PC-9 (cell line): Measurements from ENCODE around the gene MRPS23.

Experiments used
- EZH2 ChIP-seq: fragments of 200-600 bp; sonication (generic); IDR thresholded peaks from 2 replicates; pipeline ENCODE4 v1.8.0; 2017; ENCODE audit warnings: antibody characterized with exemption, low read depth
- TF ChIP-seq, protein P1 (sequence below): fragments of 200-600 bp; sonication (generic); conservative IDR thresholded peaks from 2 replicates; pipeline ENCODE4 v1.6.1; 2017; ENCODE audit warnings: mixed run types, antibody characterized with exemption, mild to moderate bottlenecking, moderate library complexity

- TF ChIP-seq, protein P1, sequence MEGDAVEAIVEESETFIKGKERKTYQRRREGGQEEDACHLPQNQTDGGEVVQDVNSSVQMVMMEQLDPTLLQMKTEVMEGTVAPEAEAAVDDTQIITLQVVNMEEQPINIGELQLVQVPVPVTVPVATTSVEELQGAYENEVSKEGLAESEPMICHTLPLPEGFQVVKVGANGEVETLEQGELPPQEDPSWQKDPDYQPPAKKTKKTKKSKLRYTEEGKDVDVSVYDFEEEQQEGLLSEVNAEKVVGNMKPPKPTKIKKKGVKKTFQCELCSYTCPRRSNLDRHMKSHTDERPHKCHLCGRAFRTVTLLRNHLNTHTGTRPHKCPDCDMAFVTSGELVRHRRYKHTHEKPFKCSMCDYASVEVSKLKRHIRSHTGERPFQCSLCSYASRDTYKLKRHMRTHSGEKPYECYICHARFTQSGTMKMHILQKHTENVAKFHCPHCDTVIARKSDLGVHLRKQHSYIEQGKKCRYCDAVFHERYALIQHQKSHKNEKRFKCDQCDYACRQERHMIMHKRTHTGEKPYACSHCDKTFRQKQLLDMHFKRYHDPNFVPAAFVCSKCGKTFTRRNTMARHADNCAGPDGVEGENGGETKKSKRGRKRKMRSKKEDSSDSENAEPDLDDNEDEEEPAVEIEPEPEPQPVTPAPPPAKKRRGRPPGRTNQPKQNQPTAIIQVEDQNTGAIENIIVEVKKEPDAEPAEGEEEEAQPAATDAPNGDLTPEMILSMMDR, result no peak
- TF ChIP-seq EZH2, result no peak
These were observed 3.1 kb upstream of the MRPS23 start for GRCh38 chr17:57852955-57853328.
